Keratinocyte (primary cell): ENCODE results near the gene KRT37. TPM values are rescaled to one million over a fixed set of nuclear protein-coding genes. Genes with fewer than 3 reads are reported as not detected.

Source experiments
- DNase-seq: peaks from one replicate; pipeline ENCODE4 v3.0.0-alpha.2; 2011; ENCODE audit warnings: low read depth, missing footprints, low spot score
- FAIRE-seq: peaks from 2 replicates; lab custom pipeline; 2011; peaks lifted over from hg19 to GRCh38; lab: Jason Lieb, UNC
- H2AFZ ChIP-seq: 2 replicates; pipeline ENCODE4 v1.6.0; 2012; ENCODE audit warnings: low read length, control low read depth, inconsistent platforms; ENCODE audit not compliant: control insufficient read depth
- H3K27ac ChIP-seq: 2 replicates; pipeline ENCODE4 v1.5.1; 2011; ENCODE audit warnings: low read length; ENCODE audit not compliant: control insufficient read depth, insufficient read depth
- H3K27me3 ChIP-seq: 3 replicates; pipeline ENCODE4 v1.6.0; 2011; ENCODE audit warnings: low read length; ENCODE audit not compliant: control insufficient read depth, insufficient read depth; ENCODE audit errors: extremely low read depth
- H3K36me3 ChIP-seq, 2 experiments: 2 replicates in 1 of 2; 3 replicates in 1 of 2; pipeline ENCODE4 v1.5.1; 2011; ENCODE audit warnings: low read length in 2 of 2, mild to moderate bottlenecking in 1 of 2; ENCODE audit not compliant: control insufficient read depth in 2 of 2, insufficient read depth in 2 of 2; ENCODE audit errors: extremely low read depth in 1 of 2
- H3K4me1 ChIP-seq: 3 replicates; pipeline ENCODE4 v1.5.1; 2011; ENCODE audit warnings: low read length; ENCODE audit not compliant: control insufficient read depth, insufficient read depth; ENCODE audit errors: extremely low read depth
- H3K4me2 ChIP-seq: 3 replicates; pipeline ENCODE4 v1.6.0; 2011; ENCODE audit warnings: low read depth, low read length; ENCODE audit not compliant: control insufficient read depth, insufficient read depth; ENCODE audit errors: extremely low read depth
- H3K4me3 ChIP-seq, 3 experiments: fragments of 200-600 bp in 1 of 3; sonication (generic) in 1 of 3; 2 replicates in 2 of 3; 3 replicates in 1 of 3; pipeline ENCODE4 v1.5.1; 2011 to 2016; ENCODE audit warnings: low read length in 3 of 3, mild to moderate bottlenecking in 3 of 3, control low read depth in 2 of 3, inconsistent platforms in 1 of 3, low read depth in 1 of 3, mixed read lengths in 1 of 3, mixed run types in 1 of 3, moderate library complexity in 1 of 3; ENCODE audit not compliant: control insufficient read depth in 2 of 3, insufficient read depth in 2 of 3; ENCODE audit errors: extremely low read depth in 1 of 3
- H3K79me2 ChIP-seq: 2 replicates; pipeline ENCODE4 v1.6.0; 2012; ENCODE audit warnings: low read length; ENCODE audit not compliant: control insufficient read depth, insufficient read depth
- H3K9ac ChIP-seq: 3 replicates; pipeline ENCODE4 v1.6.0; 2011; ENCODE audit warnings: low read length; ENCODE audit not compliant: control insufficient read depth, insufficient read depth; ENCODE audit errors: extremely low read depth
- H3K9me1 ChIP-seq: 3 replicates; pipeline ENCODE4 v1.6.0; 2011; ENCODE audit warnings: low read length; ENCODE audit not compliant: control insufficient read depth, insufficient read depth; ENCODE audit errors: extremely low read depth
- H3K9me3 ChIP-seq: 2 replicates; pipeline ENCODE4 v1.5.1; 2012; ENCODE audit warnings: low read depth, low read length; ENCODE audit not compliant: control insufficient read depth
- H4K20me1 ChIP-seq: 3 replicates; pipeline ENCODE4 v1.6.0; 2011; ENCODE audit warnings: low read length; ENCODE audit not compliant: control insufficient read depth, insufficient read depth; ENCODE audit errors: extremely low read depth
- EZH2 ChIP-seq: IDR thresholded peaks from one replicate; pipeline ENCODE4 v1.6.1; 2012; ENCODE audit warnings: inconsistent platforms, mild to moderate bottlenecking, low read length, moderate library complexity
- dilution Hi-C: fragments of 300-500 bp; cut with MboI; formaldehyde crosslinking; loops from one replicate; pipeline ENCODE4 v1.7.0; 2020; ENCODE audit warnings: low sequenced_read_pairs; ENCODE audit not compliant: extremely low pct_ligation_motif_present
- polyA plus RNA-seq, 5 experiments: library from polyadenylated mRNA; depleted of rRNA in 3 of 5; stranded (reverse) in 3 of 5; stranded (forward) in 1 of 5; unstranded in 1 of 5; fragments of >200 nt; gene quantifications; 1 replicate in 1 of 5; 2 replicates in 3 of 5; 3 replicates in 1 of 5; pipeline versions ENCODE4 v1.2.1 to v1.2.3, GENCODE V29; 2011 to 2012; ENCODE audit warnings: missing spikeins in 2 of 5, low read depth in 1 of 5, low replicate concordance in 1 of 5
- TF ChIP-seq, protein P1 (sequence below), 3 experiments: IDR thresholded peaks in 1 of 3; conservative IDR thresholded peaks in 1 of 3; optimal IDR thresholded peaks in 1 of 3; 2 replicates in 2 of 3; 3 replicates in 1 of 3; pipeline versions ENCODE3 to v1.5.1; 2011; ENCODE audit warnings: low read length in 3 of 3, mild to moderate bottlenecking in 3 of 3, moderate library complexity in 2 of 3, control low read depth in 1 of 3, inconsistent platforms in 1 of 3; ENCODE audit not compliant: insufficient read depth in 2 of 3; ENCODE audit errors: extremely low read depth in 1 of 3

The KRT37 gene
- polyA plus RNA-seq, 1 donor (not counting 4 experiments of a cell fraction or from before 2014, with no cell fraction given) = 0.08 TPM

DNA sequence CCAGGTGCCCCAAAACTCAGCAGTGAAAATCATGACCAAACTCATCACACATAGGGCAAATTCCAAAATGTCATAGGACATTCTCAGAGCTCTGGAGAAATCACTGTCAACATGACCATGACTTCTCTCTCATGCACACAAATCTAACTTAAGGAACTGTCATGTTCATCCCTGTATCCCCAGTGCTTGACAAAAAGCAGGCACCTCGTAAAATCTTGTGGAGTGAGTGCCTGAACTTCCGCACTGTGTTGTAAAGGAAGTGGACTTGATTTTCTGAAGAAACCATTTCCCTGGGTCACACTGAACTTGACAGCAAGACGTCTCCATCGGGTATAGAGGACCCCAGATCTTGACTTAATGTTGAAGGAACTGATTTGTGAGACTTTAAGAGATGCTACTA lies 2.8 kb downstream of the KRT37 start:
- TF ChIP-seq, protein P1, sequence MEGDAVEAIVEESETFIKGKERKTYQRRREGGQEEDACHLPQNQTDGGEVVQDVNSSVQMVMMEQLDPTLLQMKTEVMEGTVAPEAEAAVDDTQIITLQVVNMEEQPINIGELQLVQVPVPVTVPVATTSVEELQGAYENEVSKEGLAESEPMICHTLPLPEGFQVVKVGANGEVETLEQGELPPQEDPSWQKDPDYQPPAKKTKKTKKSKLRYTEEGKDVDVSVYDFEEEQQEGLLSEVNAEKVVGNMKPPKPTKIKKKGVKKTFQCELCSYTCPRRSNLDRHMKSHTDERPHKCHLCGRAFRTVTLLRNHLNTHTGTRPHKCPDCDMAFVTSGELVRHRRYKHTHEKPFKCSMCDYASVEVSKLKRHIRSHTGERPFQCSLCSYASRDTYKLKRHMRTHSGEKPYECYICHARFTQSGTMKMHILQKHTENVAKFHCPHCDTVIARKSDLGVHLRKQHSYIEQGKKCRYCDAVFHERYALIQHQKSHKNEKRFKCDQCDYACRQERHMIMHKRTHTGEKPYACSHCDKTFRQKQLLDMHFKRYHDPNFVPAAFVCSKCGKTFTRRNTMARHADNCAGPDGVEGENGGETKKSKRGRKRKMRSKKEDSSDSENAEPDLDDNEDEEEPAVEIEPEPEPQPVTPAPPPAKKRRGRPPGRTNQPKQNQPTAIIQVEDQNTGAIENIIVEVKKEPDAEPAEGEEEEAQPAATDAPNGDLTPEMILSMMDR (optimal IDR thresholded peaks at IDR 0.05 in 1 of 3, IDR thresholded peaks at IDR 0.05 in 1 of 3, conservative IDR thresholded peaks at IDR 0.05 in 1 of 3; ENCODE audit: extremely low read depth in 1 of 3, insufficient read depth in 2 of 3, low read length in 3 of 3) = no peak
- no peak for TF ChIP-seq EZH2
- H3K36me3 ChIP-seq = no peaks in the 10 kb centered on the region
- H3K4me2 ChIP-seq = peak overlapping the region; percentile 46
- H3K9ac ChIP-seq = peak overlapping the region; percentile 58
- H4K20me1 ChIP-seq = no peaks in the 10 kb centered on the region
- FAIRE-seq (no peak), DNase-seq (no peak)
- H3K4me3 ChIP-seq = no peak overlapping the region
- peaks cover 2% of the 10 kb centered on the region for H3K9me1 ChIP-seq
- H3K27me3 ChIP-seq = no peaks in the 10 kb centered on the region
- H3K4me1 ChIP-seq = peaks cover 48% of the 10 kb centered on the region
- H3K27ac ChIP-seq = peak overlapping the region; percentile 88
- H2AFZ ChIP-seq = no peak overlapping the region
- H3K9me3 ChIP-seq = no peaks in the 10 kb centered on the region
- H3K79me2 ChIP-seq = no peaks in the 10 kb centered on the region
- dilution Hi-C loops = no loop called here

- peaks cover 48% of the 10 kb centered on the region for H3K4me1 ChIP-seq
- dilution Hi-C loops = no loop called here
Measured at GRCh38 chr17:41421116-41421515, 3.3 kb downstream of the KRT37 start.

More at GRCh38 chr17:41421116-41421515, 3.3 kb downstream of the KRT37 start:
- peak; percentile 100 for FAIRE-seq
- DNase-seq = no peak
- Histone ChIP-seq H2AFZ (peak overlapping the region; percentile 32), H3K4me3 (peak overlapping the region in 2 of 3 experiments; percentile 15 to 38), H4K20me1 (no peaks in the 10 kb centered on the region), H3K27ac (peak overlapping the region; percentile 88), H3K9ac (peak overlapping the region; percentile 58), H3K36me3 (no peaks in the 10 kb centered on the region), H3K9me1 (peaks cover 2% of the 10 kb centered on the region), H3K79me2 (no peaks in the 10 kb centered on the region), H3K4me2 (peak overlapping the region; percentile 46), H3K9me3 (no peaks in the 10 kb centered on the region), H3K27me3 (no peaks in the 10 kb centered on the region)
- TF ChIP-seq EZH2 = no peak
- TF ChIP-seq, protein P1 (optimal IDR thresholded peaks at IDR 0.05 in 1 of 3, IDR thresholded peaks at IDR 0.05 in 1 of 3, conservative IDR thresholded peaks at IDR 0.05 in 1 of 3; ENCODE audit: extremely low read depth in 1 of 3, insufficient read depth in 2 of 3, low read length in 3 of 3) = no peak
